ENCODE measurements around the gene GSTA1. TPM values are rescaled to one million over a fixed set of nuclear protein-coding genes. Genes with fewer than 3 reads are reported as not detected.

GSTA1 gene
- total and polyA plus RNA-seq, 3 donors from 2014 or later: 307 to 577 (median 349) TPM

DNA sequence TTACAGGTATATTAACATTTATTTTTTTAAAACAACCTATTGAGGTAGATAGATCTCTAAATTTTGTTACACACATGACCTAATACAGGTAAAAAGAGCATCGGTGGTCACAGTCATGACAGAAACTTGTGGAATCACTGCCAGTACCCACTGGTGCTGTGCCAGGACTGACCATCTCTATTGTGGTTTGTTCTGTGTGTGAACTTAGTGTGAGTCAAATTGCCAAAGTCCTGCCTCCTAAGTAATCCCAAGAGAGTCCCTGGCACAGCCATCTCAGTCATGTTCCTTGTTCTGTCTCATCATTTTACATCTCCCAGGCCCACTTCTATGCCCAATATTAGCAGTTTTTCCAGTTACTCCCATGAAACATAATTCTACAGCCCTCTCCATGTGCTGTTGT, 61.7 kb downstream of the GSTA1 start:
- intact Hi-C loops (cut with DNase I; ENCODE audit: low total_unique reads): no loop called here
- Histone ChIP-seq H3K4me1 (peaks cover 11% of the 10 kb centered on the region), H3K36me3 (ENCODE audit: low read depth, missing control alignments) (no peaks in the 10 kb centered on the region), H3K9me3 (no peaks in the 10 kb centered on the region), H3K27me3 (no peaks in the 10 kb centered on the region), H3K4me3 (no peak overlapping the region), H3K27ac (no peak overlapping the region)
- TF ChIP-seq, protein P1, sequence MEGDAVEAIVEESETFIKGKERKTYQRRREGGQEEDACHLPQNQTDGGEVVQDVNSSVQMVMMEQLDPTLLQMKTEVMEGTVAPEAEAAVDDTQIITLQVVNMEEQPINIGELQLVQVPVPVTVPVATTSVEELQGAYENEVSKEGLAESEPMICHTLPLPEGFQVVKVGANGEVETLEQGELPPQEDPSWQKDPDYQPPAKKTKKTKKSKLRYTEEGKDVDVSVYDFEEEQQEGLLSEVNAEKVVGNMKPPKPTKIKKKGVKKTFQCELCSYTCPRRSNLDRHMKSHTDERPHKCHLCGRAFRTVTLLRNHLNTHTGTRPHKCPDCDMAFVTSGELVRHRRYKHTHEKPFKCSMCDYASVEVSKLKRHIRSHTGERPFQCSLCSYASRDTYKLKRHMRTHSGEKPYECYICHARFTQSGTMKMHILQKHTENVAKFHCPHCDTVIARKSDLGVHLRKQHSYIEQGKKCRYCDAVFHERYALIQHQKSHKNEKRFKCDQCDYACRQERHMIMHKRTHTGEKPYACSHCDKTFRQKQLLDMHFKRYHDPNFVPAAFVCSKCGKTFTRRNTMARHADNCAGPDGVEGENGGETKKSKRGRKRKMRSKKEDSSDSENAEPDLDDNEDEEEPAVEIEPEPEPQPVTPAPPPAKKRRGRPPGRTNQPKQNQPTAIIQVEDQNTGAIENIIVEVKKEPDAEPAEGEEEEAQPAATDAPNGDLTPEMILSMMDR (IDR thresholded peaks at IDR 0.05): no peak
- DNase-seq: no peak
- WGBS, 2 donors: 89 to 100% methylated on average over 1 of the region's 1 CpG

Other genes starting within 250 kb of the GSTA1 start
- 10 to 100 TPM; 21.1 to 26.1 TPM for gene TRAM2, start 226.8 kb downstream of the GSTA1 start, total RNA-seq
- 34.7 TPM for gene TRAM2, start 226.8 kb downstream of the GSTA1 start, polyA plus RNA-seq (ENCODE audit: insufficient read depth, low read depth, low replicate concordance)
- 10 to 100 TPM; 23.7 to 33.4 TPM for gene TMEM14A, start 132.7 kb downstream of the GSTA1 start, total RNA-seq
- gene TMEM14A, start 132.7 kb downstream of the GSTA1 start, polyA plus RNA-seq (ENCODE audit: insufficient read depth, low read depth, low replicate concordance): 27.4 TPM
- 10 to 100 TPM; 85.9 to 89.9 TPM for gene GSTA2, start 40.3 kb downstream of the GSTA1 start, total RNA-seq
- 65.4 TPM for gene GSTA2, start 40.3 kb downstream of the GSTA1 start, polyA plus RNA-seq (ENCODE audit: insufficient read depth, low read depth, low replicate concordance)
- gene GSTA5, start 37.0 kb upstream of the GSTA1 start, total RNA-seq: not detected
- not detected for gene GSTA5, start 37.0 kb upstream of the GSTA1 start, polyA plus RNA-seq (ENCODE audit: insufficient read depth, low read depth, low replicate concordance)
- gene GSTA3, start 105.9 kb upstream of the GSTA1 start, total RNA-seq: 10 to 100 TPM; 26.7 to 28.7 TPM
- gene GSTA3, start 105.9 kb upstream of the GSTA1 start, polyA plus RNA-seq (ENCODE audit: insufficient read depth, low read depth, low replicate concordance): 8.9 TPM
- 10 to 100 TPM; 87.3 to 91.5 TPM for gene GSTA4, start 191.5 kb upstream of the GSTA1 start, total RNA-seq
- 63.1 TPM for gene GSTA4, start 191.5 kb upstream of the GSTA1 start, polyA plus RNA-seq (ENCODE audit: insufficient read depth, low read depth, low replicate concordance)

Data from testis (tissue), 3 donors.